ENCODE results near the gene PJA1.

The PJA1 gene

DNA sequence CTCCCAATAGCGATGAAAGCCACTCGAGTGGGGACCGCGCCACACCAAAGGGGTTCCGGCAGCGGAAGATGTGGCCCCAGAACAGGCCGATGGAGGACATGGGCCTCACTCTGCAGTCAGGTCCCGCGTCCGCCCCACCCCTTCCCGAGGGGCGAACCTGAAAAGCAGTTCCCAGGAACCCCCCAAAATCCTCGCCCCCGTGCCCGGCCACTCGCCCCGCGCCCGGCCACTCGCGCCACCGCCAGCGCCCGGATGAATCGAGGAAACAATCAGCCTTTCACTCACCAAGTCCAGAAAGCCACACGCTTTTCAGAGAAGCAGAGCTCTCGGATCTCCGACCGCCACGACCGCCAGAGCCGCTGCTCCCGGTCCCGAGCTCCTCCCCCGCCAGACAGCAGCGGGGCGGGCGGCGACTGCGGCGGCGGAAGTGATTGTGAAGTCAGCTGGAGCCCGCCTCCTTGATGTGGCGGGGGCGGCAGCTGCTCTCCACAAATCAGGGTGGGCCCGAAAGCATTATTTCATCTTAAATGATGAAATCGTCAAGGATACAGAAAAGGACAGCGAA lies at the start of gene PJA1:
Gene PJA1 (minus strand): TSS at position 367 of the 565 bp plus-strand sequence. CDS start 2,380 bp downstream, outside the sequence.
- in situ Hi-C loops (cut with MboI; ENCODE audit: low sequenced_read_pairs), result no loop called here

DNA sequence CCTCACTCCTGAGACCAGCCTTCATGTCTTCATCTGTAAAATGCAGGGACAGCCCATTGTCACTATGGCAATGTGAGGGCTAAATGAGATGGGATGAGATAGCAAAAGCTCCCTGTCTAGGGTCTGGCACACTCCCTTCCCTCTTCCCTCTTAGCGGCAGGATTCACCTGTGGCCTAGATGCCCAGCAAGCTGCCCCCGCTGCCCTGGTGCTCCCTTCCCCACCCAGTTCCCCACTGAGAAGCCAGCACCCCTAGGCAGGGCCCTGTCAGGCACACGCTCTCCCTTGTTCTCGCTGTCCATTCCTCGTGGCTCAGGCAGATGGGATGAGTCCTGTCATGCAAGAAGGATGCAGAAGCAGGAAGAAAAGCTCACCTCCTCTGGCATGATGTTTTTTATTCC lies 49.2 kb upstream of the PJA1 start:
- in situ Hi-C loops (cut with MboI; ENCODE audit: low sequenced_read_pairs), result no loop called here

DNA sequence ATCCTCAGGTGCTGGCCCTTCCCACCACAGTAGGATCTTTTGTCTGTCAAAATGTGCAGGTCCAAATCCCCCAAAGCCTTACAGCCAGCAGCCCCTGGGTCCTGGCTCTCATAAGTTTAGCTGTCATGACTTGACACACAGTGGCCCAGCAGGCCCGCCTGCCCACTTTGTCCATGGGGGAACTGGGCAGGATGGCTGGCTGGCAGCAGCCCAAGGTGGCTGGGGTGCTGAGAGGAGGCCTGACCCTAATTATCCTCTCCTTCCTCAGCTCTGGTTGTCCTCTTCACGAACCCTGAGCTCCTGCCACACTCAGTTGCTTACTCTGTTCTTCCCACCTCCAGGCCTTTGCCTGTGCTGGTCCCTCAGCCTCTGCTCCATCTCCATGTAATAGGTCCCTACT lies 46.4 kb upstream of the PJA1 start:
- in situ Hi-C loops (cut with MboI; ENCODE audit: low sequenced_read_pairs), result no loop called here

- in situ Hi-C loops (cut with MboI; ENCODE audit: low sequenced_read_pairs), result no loop called here
Observed at GRCh38 chrX:69210581-69210980, 45.3 kb upstream of the PJA1 start.

DNA sequence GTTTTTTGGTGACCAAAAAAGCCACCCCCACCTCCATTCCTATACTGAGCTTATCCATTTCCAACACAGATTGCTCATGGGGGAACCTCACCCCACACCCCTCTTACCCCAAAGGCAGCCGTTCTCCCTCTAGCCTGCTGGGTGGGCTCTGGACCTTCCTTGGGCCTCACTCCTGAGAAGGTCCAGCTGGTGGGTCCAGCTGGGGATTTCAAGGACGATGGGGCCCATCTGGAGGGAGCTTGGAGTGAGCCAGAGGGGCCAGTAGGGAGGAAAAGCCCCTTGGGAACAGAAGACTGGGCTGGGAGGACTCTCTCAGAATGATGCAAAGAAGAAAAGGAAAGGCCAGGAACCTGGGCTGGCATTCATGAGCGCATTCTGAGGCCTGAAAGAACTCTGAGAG lies 42.0 kb upstream of the PJA1 start:
- in situ Hi-C loops (cut with MboI; ENCODE audit: low sequenced_read_pairs), result no loop called here

DNA sequence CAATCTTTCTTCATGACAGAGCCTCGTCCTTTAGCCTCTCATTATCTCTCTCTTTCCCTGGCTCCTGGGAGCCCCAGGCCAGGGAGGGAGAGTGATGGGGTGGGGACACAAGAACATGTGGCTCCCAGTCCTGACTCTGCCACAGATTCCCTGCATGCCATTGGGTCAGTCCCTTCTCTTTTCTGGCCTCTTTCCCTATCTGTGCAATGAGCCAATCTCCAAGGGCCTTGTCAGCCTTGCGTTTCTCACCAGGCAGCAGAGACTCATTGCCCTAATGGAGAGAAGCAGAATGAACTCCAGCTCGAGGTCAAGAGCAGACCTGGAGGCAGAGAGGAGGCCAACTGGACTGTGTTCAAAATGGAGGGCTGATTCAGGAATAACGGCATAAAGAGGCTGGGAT lies 38.4 kb upstream of the PJA1 start:
- in situ Hi-C loops (cut with MboI; ENCODE audit: low sequenced_read_pairs), result no loop called here

- in situ Hi-C loops (cut with MboI; ENCODE audit: low sequenced_read_pairs), result no loop called here
Observed at GRCh38 chrX:69197690-69198089, 32.4 kb upstream of the PJA1 start.

DNA sequence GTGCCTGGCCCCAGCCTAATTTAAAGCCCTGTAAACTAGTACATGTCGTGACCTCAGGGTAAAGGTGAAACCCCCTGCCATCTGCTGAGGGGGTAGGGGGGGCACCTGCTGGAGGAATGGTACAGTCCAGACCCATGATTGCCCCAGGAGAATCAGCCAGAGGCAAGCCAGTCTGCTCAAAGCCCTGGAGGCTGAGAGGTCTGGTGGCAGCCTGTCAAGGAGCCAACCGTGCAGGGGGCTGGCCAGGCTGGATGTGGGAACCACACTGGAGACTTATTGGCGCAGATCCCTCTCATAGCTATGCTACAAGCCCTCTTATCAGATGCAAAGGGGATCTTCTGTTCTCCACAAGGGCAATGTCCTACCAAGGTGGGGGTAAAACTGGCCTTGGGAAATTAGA lies 31.4 kb upstream of the PJA1 start:
- in situ Hi-C loops (cut with MboI; ENCODE audit: low sequenced_read_pairs), result no loop called here

DNA sequence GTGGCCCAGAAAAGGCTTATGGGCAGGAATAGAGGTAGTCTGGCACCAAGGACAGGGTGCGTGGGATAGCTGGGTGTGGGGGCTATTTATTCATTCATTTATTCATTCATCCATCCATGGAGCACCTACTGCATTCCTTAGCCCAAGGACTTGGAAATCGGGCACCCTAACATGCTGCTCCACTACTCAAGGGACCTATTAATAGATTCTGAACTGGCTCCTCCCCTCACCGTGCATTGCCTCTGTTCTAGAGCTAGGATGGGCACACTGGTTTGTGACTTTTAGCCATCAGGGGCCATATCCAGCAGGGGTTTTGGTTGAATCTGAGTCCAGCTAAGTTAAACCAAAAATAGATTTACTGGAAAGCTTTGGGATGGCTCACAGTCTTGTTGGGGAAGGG lies 30.6 kb upstream of the PJA1 start:
- in situ Hi-C loops (cut with MboI; ENCODE audit: low sequenced_read_pairs), result no loop called here

DNA sequence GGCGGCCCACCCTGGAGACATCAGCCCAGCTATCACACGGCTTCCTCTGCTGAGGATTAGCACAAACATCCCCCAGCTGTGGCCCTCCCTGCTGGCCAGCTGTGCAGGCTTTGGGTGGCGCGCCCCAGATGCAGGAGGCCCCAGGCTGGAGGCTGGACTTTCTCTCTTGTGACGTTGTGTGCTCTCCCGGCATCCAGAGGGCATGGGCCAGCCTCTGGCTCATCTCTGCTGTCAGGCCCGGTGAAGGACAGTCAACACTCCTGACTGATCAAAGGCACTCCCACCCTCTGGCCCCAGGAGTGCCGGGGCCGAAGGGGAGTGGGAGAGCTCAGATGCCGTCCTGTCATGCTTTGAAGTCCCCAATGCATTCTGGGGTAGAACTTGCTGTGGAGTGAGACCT lies 29.9 kb upstream of the PJA1 start:
- in situ Hi-C loops (cut with MboI; ENCODE audit: low sequenced_read_pairs), result no loop called here

- in situ Hi-C loops (cut with MboI; ENCODE audit: low sequenced_read_pairs), result no loop called here
Observed at GRCh38 chrX:69192603-69193002, 27.4 kb upstream of the PJA1 start.

DNA sequence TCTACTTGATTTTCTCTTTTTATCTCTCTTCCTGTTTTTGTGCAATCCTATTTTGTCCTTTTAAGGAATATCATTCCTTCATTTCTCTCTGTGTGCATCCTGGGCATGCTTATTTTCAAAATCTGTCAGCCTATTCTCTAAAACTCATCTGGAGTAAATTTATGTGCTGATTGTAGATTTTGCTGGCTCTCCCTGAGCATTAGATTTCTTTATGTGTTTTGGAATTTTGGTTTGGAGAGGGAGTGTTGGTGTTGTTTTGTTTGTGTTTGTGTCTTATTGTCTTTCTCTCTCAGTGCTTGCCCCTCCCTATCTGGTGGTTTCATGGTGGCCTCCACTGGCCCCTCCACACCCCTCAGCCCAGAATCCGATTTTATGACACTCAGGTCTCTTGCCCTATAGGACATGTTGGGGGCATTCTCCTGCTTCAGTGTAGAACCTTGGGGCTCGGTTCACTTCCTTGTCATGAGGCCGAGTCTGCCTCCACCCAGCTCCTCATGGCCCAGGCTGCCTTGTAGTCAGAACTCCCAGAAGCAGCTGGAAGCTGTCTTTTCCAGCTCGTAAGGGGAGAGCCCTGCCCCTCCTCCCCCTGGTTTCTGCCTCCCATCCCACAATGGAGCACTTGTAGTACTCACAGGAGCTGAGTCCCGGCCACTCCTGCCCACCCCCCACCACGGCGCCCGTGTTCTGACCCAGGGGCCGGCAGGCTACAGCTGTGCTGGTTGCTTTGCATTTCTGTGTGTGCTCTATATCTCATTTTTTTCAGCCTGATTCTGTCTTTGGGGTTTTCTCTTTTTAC lies 24.5 kb upstream of the PJA1 start:
- in situ Hi-C loops (cut with MboI; ENCODE audit: low sequenced_read_pairs), result no loop called here

DNA sequence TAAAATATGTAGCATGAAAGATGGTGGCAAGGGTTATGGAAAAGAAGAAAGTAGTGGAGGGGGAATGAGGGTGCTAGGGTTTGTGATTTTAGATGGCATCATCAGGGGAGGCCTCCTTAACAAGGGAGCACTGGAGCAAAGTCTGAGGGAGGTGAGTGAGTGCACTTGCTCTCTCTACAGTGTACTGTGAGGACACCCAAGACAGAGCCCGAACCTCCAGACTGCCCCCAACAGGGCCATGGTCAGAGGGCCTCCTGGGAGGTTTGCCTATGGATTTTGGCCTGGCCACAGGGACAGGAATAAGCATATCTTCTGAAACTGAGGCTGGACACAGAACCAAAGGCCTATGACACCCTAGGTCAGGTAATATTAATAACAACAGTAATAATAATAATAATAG lies 21.4 kb upstream of the PJA1 start:
- in situ Hi-C loops (cut with MboI; ENCODE audit: low sequenced_read_pairs), result no loop called here

DNA sequence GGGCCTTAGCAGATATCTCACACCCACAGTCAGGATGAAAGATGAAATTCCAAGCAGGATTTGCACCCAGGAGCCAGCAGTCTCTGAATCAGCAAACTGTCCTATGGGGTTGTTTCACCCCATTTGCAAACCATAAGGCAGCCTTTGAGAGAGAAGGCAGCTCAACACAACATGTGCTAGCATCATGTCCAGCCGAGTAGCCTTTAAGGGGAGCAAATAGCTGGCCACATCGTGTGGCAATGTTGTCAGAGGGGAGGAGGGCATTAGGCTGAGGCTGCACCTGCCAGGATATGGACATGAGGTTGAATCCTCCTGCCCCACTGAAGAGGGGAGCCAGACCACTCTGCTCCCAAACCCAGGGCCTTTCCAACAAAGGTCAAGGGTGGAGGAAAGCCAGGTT lies 20.6 kb upstream of the PJA1 start:
- in situ Hi-C loops (cut with MboI; ENCODE audit: low sequenced_read_pairs), result no loop called here

GRCh38 chrX:69185141-69185540 lies 19.9 kb upstream of the PJA1 start:
- in situ Hi-C loops (cut with MboI; ENCODE audit: low sequenced_read_pairs), result no loop called here

DNA sequence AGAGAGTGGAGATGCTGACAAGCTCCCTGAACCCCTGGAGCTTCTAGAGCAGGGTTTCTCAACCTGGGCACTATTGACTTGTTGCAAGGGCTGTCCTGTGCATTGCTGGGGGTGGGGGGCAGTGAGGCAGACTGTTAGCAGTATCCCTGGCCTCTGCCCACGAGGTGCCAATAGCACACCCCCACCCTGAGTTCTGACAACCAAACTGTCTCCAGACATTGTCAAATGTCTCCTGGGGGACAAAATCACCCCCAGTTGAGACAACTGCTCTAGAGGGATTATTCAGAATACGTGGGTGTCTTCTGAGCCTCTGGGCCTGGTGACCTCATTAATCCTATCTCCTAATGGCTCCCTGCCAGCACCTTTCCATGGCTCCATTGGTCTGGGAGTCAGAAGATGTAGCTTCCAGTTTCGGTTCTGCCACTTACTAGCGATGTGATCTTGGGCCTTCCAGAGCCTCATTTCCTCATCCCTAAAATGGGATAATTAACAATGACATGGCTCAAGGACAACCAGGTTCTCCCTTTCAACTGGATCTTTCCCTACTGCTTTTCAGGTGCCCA lies 17.6 kb upstream of the PJA1 start:
- in situ Hi-C loops (cut with MboI; ENCODE audit: low sequenced_read_pairs), result no loop called here

DNA sequence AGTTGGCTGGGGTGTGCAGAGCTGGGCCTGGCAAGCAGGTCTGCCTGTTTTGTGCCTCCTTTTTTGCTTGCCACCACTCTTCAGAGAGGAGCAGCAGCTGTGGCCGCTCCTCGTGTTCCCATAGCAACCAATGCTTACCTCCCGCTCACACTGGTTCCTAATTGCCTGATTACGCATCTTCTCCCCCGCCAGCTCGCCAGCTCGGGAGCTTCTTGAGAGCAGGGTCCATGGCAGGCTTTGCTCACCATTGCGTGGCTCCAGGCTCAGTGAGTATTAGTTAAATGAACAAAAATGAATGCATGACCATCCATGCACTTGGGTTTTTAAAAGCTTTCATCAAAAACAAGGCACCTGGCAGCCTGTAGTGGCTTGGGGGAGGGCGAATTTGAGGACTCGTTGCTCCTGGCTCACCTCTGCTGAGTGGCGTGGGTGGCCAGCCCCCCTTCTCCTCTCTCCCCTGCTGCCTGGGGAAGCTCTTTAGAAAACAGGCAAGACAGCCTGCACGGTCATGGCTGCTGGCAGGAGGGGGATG lies 14.2 kb upstream of the PJA1 start:
- in situ Hi-C loops (cut with MboI; ENCODE audit: low sequenced_read_pairs), result no loop called here

DNA sequence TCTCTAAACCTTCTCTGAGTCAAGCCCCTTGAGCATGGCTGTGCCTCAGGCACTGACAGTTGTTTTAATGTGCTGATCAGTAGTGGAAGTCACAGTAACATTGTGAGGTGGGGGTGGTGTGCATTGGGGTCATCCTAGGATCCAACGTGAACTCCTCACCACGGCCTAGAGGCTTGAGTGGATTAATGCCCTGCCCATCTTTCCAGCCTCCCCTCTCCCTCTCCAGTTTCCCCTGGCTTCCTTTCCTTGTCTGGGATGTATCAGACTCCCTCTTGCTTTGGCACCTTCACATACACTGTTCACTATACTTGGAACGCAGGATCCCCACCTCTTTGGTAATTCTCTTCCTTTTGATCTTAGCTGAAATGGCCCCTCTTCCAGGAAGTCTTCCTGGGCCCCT lies 13.3 kb upstream of the PJA1 start:
- in situ Hi-C loops (cut with MboI; ENCODE audit: low sequenced_read_pairs), result no loop called here

GRCh38 chrX:69177511-69178162 lies 12.4 kb upstream of the PJA1 start:
- in situ Hi-C loops (cut with MboI; ENCODE audit: low sequenced_read_pairs), result no loop called here

DNA sequence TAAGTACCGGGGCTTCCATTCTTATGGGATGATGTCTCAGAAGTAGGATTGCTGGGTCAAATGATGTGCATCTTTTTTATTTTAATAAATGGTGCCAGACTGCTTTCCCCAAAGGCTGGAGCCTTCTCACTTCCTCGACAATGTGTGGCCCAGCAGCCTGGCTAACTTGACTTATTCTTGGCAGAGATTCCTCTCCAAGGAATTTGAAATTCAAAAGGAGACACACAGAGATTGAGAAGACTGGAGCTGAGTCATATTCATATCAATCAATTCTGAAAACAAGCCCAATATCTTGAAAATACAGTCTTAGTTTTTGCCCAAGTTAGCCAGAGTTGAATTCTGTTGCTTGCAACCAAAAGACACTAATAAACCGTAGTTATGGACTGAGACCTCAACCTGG lies 10.8 kb upstream of the PJA1 start:
- in situ Hi-C loops (cut with MboI; ENCODE audit: low sequenced_read_pairs), result no loop called here

GRCh38 chrX:69173906-69174305 lies 8.7 kb upstream of the PJA1 start:
- in situ Hi-C loops (cut with MboI; ENCODE audit: low sequenced_read_pairs), result no loop called here

DNA sequence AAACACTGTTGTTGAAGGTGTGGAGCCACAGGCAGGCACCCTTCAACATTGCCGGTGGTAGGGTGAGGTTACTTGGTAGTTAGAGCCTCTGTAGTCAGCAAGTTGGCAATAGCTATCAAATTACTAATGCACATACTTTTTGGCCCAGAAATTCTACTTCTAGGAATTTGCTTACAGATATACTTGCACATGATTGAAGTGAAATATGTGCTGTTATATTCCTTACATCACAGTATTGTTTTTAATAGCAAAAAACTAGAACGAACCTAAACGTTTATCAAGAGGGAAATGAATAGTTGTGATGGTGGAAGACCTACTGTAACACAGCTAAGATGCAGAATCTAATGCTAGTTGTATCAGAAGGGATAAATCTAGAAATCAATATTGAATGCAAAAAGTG lies 7.7 kb upstream of the PJA1 start:
- in situ Hi-C loops (cut with MboI; ENCODE audit: low sequenced_read_pairs), result no loop called here

Measured in hTERT RPE-1 (cell line).